Endodermal cell (in vitro differentiated cells): Measurements from ENCODE around the gene SLC5A1. TPM values are rescaled to one million over a fixed set of nuclear protein-coding genes. Genes with fewer than 3 reads are reported as not detected.
"Not testable (repeated sequence)": the region's sequence is repeated elsewhere in the genome, so short reads cannot be mapped to it uniquely, and the experiment has no call there.

Experiments
- DNase-seq: peaks from one replicate; pipeline ENCODE4 v3.0.0-alpha.2; 2017
- H3K27ac ChIP-seq: 2 replicates; pipeline ENCODE4 v1.5.1; 2013; ENCODE audit warnings: mild to moderate bottlenecking, low read depth, low read length, moderate library complexity
- H3K27me3 ChIP-seq: 2 replicates; pipeline ENCODE4 v1.6.1; 2013; ENCODE audit warnings: mild to moderate bottlenecking, low read length, moderate library complexity; ENCODE audit not compliant: insufficient read depth, control insufficient read depth, poor library complexity, severe bottlenecking
- H3K36me3 ChIP-seq: 2 replicates; pipeline ENCODE4 v1.7.0; 2013; ENCODE audit warnings: mild to moderate bottlenecking, low read length, moderate library complexity; ENCODE audit not compliant: control insufficient read depth, insufficient read depth
- H3K4me1 ChIP-seq: one replicate; pipeline ENCODE4 v1.7.0; 2013; ENCODE audit warnings: low read length; ENCODE audit not compliant: control insufficient read depth, insufficient read depth
- H3K4me3 ChIP-seq: 2 replicates; pipeline ENCODE4 v1.5.1; 2013; ENCODE audit warnings: mild to moderate bottlenecking, low read length, moderate library complexity
- H3K9ac ChIP-seq: 2 replicates; pipeline ENCODE4 v1.6.1; 2013; ENCODE audit warnings: mild to moderate bottlenecking, low read length, moderate library complexity; ENCODE audit not compliant: poor library complexity, severe bottlenecking; ENCODE audit errors: extremely low read depth
- H3K9me3 ChIP-seq: 2 replicates; pipeline ENCODE4 v1.6.1; 2013; ENCODE audit warnings: mild to moderate bottlenecking, low read length, moderate library complexity; ENCODE audit not compliant: control insufficient read depth
- H3K27ac Mint-ChIP-seq: 2 replicates; pipeline ENCODE4 v1.8.0; 2020; ENCODE audit warnings: mixed read lengths
- H3K27me3 Mint-ChIP-seq: 2 replicates; pipeline ENCODE4 v1.8.0; 2021; ENCODE audit warnings: mild to moderate bottlenecking, mixed read lengths; ENCODE audit not compliant: insufficient read depth
- H3K36me3 Mint-ChIP-seq: 2 replicates; pipeline ENCODE4 v1.8.0; 2020; ENCODE audit warnings: low read depth, mixed read lengths
- H3K4me1 Mint-ChIP-seq: 2 replicates; pipeline ENCODE4 v1.8.0; 2020; ENCODE audit warnings: mixed read lengths
- H3K4me3 Mint-ChIP-seq: 2 replicates; pipeline ENCODE4 v1.8.0; 2020; ENCODE audit warnings: mild to moderate bottlenecking, moderate library complexity, mixed read lengths
- H3K9me3 Mint-ChIP-seq: 2 replicates; pipeline ENCODE4 v1.8.0; 2020; ENCODE audit warnings: mild to moderate bottlenecking, mixed read lengths
- WGBS, 2 experiments: methylation state at CpG; one replicate each; pipeline versions ENCODE4 v1.1.5 to v1.1.7; 2013; ENCODE audit warnings: missing lambda C conversion rate in 2 of 2, mixed read lengths in 1 of 2; ENCODE audit not compliant: insufficient coverage in 1 of 2, insufficient read length in 1 of 2; 5-methylcytosine and 5-hydroxymethylcytosine counted together
- total RNA-seq, 2 donors: library from RNA; stranded (reverse); fragmentation: NEBNext Ultra II Directional in 1 of 2; extraction: Animal tissue kit (Norgen Biotek cat#: 25700) in 1 of 2; gene quantifications; 2 replicates in 1 of 2; 3 replicates in 1 of 2; pipeline ENCODE4 v1.2.1, GENCODE V29; 2021
- TF ChIP-seq, protein P1 (sequence below): fragments of 200-600 bp; sonication (generic); conservative IDR thresholded peaks from 2 replicates; pipeline ENCODE4 v1.5.0; 2021; ENCODE audit warnings: antibody characterized with exemption, mild to moderate bottlenecking

SLC5A1 gene
- total RNA-seq, 2 donors from 2014 or later = not detected

DNA sequence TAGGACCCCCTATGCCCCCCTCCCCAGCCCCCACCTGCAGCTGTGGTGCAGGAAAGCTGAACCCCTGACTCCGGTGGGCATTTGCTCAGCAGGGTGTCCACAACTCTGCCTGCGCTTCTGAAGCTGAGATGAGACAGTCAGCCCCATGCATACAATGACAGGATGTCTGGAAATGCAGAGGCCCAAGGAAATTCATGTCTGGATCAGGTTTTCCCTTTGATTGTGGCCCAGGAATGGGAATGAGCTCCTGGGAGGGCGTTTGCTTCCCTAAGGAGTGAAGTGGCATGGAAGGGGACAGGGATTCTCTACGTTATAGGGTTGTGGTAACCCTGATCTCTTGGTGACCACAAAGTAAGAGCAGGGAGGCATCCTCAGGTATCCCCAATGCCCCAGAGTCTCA lies 93.8 kb downstream of the SLC5A1 start:
- not testable (repeated sequence) for H3K36me3 Mint-ChIP-seq, H3K4me3 Mint-ChIP-seq, H3K4me1 ChIP-seq, H3K27ac Mint-ChIP-seq, H3K36me3 ChIP-seq, DNase-seq, H3K27ac ChIP-seq, H3K27me3 Mint-ChIP-seq, H3K9me3 ChIP-seq, H3K27me3 ChIP-seq, H3K9ac ChIP-seq
- peaks cover 10% of the 10 kb centered on the region for H3K9me3 Mint-ChIP-seq
- WGBS, 2 experiments = 76 to 94% methylated on average over 4 of the region's 4 CpGs
- H3K4me1 Mint-ChIP-seq = peaks cover 33% of the 10 kb centered on the region
- peak overlapping the region; percentile 34 for H3K4me3 ChIP-seq

DNA sequence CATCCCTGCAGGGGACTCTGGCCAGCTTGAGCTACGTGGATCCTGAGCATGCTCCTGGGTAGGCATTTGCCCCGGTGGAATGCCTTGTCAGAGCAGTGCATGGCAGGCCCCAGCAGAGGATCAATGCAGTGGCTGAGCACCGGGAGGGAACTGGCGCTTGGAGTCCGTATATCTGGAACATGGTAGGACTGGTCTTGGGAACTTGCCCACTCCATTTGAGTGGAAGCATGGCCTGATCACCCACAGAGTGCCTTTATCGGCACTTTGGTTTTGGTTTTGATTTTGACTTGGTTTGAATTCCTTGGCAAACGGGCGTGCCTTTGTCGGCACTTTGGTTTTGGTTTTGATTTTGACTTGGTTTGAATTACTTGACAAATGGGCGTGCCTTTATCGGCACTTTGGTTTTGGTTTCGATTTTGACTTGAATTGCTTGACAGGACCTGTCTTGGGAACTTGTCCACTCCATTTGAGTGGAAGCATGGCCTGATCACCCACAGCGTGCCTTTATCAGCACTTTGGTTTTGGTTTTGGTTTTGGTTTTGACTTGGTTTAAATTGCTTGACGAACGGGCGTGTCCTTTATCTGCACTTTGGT lies 94.8 kb downstream of the SLC5A1 start:
- H3K9ac ChIP-seq, H3K4me1 ChIP-seq, H3K27me3 Mint-ChIP-seq, H3K27ac ChIP-seq, H3K36me3 ChIP-seq, DNase-seq, H3K27me3 ChIP-seq, H3K36me3 Mint-ChIP-seq, H3K9me3 ChIP-seq: not testable (repeated sequence)
- Mint-ChIP-seq H3K4me3 (peak overlapping the region; percentile 2), H3K9me3 (peaks cover 10% of the 10 kb centered on the region), H3K4me1 (peaks cover 33% of the 10 kb centered on the region), H3K27ac (peak overlapping the region; percentile 84)
- WGBS, 2 experiments = 89 to 90% methylated on average over 8 to 16 of the region's 16 CpGs
- peak overlapping the region; percentile 34 for H3K4me3 ChIP-seq

DNA sequence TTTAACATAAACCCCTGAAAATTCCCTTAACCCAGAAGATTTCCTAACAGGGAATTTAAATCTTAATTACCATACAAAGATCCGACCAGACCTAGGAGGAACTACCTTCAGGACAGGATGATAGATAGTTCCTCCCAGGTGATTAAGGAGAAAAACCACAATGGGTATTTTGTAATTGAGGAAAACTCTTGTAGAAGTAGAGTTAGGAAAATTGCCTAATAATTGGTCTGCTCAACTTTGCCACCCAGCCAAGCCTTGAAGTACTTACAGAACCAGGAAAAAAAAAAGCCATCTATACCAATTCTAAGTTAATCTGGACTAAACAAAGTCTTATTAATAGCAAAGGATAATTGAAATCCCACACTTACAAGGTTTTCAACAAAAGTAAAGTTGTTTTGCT lies 95.5 kb downstream of the SLC5A1 start:
- WGBS, 2 experiments = 64% methylated on average over 1 of the region's 1 CpG; no CpG with 5 or more reads in 1 of the 2 experiments
- H3K9ac ChIP-seq = peak overlapping the region; percentile 49
- not testable (repeated sequence) for DNase-seq, H3K27ac ChIP-seq, H3K4me1 ChIP-seq, H3K27me3 ChIP-seq, H3K27me3 Mint-ChIP-seq, H3K36me3 Mint-ChIP-seq, H3K4me3 ChIP-seq, H3K36me3 ChIP-seq, H3K9me3 ChIP-seq
- Mint-ChIP-seq H3K4me3 (peak overlapping the region; percentile 29), H3K4me1 (peaks cover 33% of the 10 kb centered on the region), H3K9me3 (peaks cover 10% of the 10 kb centered on the region), H3K27ac (peak overlapping the region; percentile 84)

DNA sequence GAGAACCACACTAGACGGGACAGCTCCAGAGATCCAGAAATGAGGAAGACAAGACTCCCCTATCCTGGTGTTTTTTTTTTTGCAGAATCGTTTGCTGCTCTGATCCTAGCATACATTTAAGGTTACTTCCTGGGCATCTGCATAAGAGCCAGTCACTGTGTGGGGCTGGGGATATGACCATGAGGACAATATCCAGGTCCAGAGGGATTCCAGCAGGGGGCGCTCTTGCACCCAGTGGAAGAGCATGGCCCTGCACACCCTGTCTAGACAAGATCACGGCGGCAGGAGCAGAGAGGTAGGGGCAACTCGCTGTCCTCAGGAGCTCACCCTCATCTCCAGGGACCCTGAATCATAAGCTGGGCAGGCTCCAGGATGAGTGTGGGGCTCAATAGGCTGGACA lies 97.6 kb downstream of the SLC5A1 start:
- not testable (repeated sequence) for H3K9ac ChIP-seq, H3K27me3 ChIP-seq, DNase-seq, H3K4me3 ChIP-seq, H3K4me3 Mint-ChIP-seq, H3K27ac Mint-ChIP-seq, H3K4me1 ChIP-seq, H3K9me3 ChIP-seq, H3K36me3 Mint-ChIP-seq, H3K27ac ChIP-seq, H3K27me3 Mint-ChIP-seq, H3K36me3 ChIP-seq
- Mint-ChIP-seq H3K9me3 (peaks cover 10% of the 10 kb centered on the region), H3K4me1 (peaks cover 30% of the 10 kb centered on the region)
- WGBS, 2 experiments = 75% methylated on average over 5 of the region's 6 CpGs; no CpG with 5 or more reads in 1 of the 2 experiments
- TF ChIP-seq, protein P1, sequence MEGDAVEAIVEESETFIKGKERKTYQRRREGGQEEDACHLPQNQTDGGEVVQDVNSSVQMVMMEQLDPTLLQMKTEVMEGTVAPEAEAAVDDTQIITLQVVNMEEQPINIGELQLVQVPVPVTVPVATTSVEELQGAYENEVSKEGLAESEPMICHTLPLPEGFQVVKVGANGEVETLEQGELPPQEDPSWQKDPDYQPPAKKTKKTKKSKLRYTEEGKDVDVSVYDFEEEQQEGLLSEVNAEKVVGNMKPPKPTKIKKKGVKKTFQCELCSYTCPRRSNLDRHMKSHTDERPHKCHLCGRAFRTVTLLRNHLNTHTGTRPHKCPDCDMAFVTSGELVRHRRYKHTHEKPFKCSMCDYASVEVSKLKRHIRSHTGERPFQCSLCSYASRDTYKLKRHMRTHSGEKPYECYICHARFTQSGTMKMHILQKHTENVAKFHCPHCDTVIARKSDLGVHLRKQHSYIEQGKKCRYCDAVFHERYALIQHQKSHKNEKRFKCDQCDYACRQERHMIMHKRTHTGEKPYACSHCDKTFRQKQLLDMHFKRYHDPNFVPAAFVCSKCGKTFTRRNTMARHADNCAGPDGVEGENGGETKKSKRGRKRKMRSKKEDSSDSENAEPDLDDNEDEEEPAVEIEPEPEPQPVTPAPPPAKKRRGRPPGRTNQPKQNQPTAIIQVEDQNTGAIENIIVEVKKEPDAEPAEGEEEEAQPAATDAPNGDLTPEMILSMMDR = peak; percentile 78
